IPS DF 4.7 (cell line): ENCODE results near the gene MEI4.
"Not testable (repeated sequence)": the region's sequence is repeated elsewhere in the genome, so short reads cannot be mapped to it uniquely, and the experiment has no call there.

Source experiments
- DNase-seq: peaks from one replicate; pipeline ENCODE4 v3.0.0-alpha.2; 2013; ENCODE audit warnings: low spot score; ENCODE audit errors: extremely low read depth

Gene MEI4

DNA sequence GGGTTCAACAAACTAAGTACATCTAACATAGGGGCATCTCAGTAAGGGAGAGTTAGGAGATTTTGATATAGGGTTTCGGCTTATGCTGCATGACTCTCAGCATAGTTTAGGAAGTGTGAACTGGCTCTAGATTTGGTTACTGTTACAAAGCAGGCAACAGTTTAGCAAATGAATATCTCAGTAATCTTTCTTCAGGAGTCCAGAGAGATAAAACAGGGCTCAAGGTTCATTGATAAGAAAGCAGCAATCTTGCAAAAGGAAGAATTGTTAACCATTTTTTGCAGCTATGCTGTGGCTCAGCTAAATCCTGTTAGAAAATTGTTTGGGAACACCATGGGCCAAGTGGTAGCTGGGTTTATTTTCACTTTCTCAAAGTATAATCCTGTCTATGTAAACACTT is 161.3 kb downstream of the MEI4 start:
- no peak for DNase-seq

DNA sequence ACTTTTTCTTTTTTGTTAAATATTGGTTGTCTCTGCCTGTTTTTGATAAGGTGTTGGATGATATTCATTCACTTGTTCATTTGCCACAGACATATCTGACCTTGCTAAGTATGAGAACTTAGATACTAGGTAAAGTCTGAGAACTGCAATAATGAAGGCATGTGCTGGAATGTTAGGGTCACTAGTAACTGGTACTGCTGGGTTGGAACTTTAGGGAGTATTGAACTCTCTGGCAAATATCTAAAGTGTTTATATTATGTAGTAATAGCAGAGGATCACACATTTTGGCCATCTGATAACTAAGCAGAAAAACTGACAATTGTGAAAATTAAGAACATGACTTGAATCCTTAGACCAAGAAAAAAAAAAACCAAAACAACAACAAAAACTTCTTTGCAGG is 162.7 kb downstream of the MEI4 start:
- DNase-seq = no peak

DNA sequence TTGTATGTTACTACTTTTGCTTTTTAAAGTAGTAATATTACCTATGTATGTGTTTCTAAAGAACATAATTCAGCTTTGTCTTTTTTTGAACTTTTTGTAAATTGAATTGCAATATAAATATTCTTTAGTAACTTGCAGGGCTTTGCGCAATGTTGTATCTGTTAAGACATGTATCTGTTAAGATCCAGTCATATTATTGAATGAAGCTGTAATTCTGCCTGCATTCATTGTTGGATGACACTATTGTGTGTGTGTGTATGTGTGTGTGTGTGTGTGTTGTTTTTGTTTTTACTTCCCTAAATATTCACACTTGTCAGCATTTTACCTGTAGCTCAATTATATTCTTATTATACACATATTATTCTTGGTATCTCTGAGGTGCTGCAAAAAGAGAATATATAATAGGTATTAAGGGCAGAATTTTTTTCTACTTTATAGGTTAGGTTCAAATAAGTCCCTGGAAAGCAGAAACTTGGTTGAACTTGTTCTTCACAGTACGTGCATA is 164.0 kb downstream of the MEI4 start:
- DNase-seq = no peak

DNA sequence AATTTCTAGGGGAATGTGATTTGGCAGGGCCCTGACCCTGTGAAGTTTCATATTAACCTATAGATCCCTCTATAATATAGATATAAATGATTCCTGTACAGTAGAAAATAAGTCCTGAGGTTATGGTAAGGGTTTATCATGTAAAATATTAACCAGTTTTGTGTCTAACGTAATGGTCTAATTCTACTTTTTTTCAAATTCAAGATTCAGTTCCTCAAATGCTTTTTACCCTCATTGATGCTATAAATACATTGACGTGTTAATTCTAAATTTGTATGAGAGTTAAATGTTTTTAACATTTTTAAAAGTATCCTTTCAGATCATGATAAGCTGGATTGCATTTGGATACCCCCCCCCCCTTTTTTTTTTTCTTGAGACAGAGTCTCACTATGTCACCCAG is 169.4 kb downstream of the MEI4 start:
- DNase-seq = no peak

DNA sequence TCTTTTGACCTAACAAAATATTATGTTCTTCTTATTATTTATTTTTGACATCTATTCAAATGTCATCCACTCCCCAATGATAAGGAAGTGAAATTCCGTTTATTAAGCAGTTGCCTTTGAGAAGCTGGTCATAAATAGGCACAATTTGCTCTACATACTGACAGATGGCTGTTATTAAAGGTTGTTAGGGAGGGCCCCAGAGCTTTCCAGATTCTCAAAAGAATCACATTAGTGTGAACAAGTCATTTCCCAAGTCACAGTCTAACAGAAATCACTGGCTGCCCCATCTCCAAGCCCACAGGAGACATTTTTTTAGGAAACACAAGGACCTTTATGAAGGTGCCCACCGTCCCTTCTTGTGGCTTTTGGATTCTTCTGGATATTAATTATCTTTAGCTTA is 172.4 kb downstream of the MEI4 start:
- DNase-seq = no peak

DNA sequence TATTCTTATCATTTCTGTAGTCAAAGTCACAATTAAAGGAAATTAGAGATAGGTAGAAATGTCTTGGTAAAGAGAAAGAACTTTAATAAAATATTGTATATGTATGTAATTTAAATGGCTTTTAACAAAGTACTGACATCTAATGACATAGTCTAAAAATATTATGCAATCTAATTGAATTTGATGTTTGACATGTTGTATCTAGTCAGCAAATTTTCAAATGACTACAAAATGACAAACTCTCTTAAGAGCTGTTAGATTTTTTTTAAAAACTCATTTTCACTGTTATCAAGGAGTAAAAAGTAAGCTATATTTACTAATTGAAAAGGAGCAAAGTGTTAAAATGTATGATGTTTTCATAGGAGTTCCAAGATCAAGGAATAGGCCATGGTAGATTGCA is 176.9 kb downstream of the MEI4 start:
- no peak for DNase-seq

DNA sequence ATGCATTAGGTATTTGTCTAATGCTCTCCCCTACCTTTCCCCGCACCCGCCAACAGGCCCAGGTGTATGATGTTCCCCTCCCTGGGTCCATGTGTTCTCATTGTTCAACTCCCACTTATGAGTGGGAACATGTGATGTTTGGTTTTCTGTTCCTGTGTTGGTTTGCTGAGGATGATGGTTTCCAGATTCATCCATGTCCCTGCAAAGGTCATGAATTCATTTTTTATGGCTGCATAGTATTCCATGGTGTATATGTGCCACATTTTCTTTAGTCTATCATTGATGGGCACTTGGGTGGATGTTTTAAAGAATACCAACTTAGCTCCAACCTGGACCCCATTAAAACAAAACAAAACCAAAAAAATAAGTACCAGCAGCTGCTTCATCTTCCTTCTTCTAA is 180.9 kb downstream of the MEI4 start:
- not testable (repeated sequence) for DNase-seq

DNA sequence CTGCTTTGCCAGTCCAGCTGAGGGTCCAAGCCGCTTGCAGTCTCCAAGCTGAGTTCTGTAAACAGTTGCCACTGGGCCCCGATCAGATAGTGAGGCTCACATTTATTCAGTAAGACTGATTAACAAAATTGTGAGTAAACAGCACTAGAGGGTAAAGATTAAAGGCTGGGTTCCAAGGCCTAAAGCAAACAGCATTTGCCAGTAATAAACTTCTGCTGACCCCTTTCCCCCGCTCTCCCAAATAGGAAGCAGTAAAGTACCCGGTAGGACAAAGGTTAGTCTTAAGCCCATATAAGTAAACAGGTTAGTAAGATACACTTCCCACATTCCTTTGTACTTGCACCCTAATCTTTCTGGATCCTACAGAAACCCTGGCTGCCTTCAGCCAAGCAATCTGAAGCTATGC is 181.8 kb downstream of the MEI4 start:
- no peak for DNase-seq

DNA sequence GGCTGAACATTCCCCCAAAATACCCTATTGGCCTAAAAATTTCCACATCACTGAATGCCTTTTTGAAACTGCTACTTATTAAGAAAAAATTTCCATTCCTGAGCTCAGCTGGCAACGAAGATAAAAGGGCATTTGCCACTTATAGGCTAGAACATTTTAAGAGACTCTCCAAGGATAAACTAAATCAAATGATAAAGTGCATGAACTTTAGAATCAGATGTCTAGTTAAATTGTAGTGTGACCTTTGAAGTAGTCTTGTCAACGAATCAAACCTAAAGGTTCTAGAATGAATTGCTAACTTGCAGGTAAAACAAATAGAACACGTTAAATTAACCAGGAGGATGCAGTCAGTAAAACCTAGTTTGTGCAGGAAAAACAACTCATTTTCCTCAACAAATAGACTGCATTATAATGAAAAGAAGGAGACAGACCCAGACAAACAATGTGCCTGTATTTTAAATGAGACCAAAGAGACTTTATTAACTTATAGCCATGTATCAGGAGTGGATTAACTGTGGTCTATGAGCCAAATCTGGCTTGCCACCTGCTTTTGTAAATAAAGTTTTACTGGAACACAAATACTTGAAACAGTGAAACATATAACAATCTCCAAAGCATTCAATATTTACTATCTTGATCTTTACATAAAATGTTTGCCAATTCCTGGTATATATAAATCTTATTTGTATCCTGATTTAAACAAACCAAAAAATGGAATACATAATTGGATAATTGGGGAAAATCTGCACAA is 184.4 kb downstream of the MEI4 start:
- no peak for DNase-seq

DNA sequence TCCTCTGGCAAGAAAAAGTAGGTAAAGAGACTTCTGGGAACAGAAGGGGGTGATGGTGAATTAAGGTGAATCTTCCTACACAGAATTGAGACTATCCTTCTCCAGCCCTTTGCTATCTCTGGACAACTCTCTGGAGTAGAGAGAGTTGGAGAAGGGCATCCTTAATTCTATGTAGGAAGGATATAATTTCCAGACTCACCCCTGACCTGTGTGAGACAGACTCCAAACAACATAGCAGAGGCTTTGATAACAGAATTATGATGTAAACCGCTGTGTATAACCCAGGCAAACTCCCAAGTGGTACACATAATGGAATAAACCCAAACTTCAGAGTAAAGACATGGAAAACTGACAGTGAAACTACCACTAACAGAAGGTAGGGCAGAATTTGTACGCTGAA is 186.5 kb downstream of the MEI4 start:
- no peak for DNase-seq

DNA sequence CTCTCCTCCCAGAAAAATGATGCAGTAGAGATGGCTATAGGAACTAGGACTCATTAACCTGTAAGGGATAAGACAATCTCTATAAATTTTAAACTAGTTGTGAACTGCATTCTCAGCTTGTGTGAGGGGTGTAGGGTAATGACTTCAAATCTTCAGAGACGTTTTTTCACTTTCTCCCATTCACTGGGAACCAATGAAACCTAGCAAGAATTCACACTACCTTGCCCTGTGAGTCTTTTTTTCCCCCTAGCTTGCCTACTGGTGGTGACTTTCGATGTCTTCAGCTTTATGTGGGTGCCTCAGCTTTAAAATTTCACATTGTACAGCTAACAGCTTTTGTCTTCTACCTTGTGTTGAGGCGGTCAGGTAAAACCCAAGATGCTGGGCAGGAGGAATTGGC is 192.0 kb downstream of the MEI4 start:
- no peak for DNase-seq

DNA sequence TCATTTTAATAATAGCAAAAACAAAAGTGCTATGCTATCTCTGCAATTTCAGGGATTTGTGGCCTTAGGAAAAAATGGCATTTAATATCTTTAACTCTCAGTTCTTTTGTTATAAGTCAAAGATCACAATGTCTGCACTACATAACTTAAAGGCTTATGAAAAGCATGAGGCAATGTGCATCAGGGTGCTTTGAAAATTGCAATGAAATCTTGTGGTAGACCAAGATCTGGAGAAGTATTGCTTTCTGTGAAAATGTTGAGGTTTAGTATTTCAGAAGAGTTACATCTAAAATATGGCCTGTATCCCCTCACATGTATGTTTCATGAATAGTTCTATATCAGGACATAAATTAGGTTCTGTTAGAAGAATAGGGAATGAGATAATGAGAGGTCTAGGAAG is 200.6 kb downstream of the MEI4 start:
- no peak for DNase-seq

DNA sequence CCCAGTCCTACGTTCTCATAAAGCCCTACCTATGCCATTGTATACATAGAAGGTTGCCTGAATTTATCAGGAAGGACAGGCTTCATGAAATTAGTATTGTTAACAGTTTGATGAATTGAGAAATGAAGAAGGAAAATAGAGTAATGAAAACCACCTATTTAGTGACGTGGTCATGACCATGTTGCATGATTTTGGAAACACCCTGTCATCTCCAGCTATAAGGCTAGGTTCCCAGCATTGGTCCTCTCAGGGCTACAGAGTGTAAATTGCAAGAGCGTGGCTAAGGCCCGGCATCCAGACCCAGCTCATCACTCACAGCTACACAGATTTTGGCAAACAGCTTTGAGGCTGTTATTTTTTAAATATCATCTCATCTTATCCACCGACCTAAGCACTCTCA is 203.6 kb downstream of the MEI4 start:
- DNase-seq = no peak

DNA sequence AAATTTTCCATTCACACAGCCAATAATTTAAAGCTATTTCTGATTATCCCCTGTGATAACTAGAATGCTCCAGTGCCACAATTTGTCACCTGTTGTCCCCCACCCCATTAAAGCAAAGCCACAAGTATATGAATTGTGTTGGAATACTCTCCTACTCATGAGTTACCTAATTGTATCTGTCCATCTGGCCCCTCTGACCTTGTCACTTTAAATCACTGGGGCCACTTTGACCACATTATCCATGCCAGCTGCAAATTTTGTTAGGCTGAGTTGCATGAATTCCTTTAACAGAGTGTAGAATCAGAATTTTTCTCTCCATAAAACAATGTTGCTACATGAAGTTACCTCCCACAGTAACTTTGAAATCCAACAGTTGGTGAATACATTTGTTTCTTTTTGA is 204.6 kb downstream of the MEI4 start:
- DNase-seq = no peak

DNA sequence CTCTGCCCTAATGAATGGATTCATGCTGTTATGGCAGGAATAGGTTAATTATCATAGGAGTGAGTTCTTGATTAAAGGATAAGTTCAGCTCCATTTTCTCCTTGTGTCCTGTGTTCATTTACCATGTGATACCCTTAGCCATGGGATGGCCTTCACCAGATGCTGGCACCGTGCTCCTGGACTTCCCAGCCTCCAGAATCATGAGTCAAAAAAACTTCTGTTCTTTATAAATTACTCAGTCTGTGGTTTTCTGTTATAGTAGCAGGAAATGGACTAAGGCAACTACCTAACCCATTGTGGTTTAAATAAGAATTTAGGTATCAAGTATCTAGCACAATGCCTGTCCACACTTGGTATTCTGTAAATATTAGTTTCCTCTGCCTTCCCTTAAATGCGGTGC is 223.5 kb downstream of the MEI4 start:
- DNase-seq = no peak

DNA sequence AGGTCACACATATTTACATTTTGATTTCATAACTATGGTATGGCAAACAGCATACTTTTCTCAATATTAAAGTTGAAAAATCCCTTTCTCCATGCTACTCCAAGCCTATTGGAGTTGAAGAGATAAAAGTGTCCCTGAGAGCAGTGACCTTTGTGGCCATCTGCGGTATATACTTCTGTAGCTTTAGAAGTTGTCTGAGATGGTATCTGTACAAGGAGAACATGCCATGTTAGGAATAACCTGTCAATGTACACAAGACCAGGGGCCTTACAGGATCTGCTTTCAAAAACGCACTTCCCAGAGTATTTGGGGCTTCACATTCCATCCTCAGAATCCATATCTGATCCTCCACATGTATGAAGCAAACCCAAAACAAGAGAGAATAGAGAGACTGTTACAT is 226.7 kb downstream of the MEI4 start:
- no peak for DNase-seq

DNA sequence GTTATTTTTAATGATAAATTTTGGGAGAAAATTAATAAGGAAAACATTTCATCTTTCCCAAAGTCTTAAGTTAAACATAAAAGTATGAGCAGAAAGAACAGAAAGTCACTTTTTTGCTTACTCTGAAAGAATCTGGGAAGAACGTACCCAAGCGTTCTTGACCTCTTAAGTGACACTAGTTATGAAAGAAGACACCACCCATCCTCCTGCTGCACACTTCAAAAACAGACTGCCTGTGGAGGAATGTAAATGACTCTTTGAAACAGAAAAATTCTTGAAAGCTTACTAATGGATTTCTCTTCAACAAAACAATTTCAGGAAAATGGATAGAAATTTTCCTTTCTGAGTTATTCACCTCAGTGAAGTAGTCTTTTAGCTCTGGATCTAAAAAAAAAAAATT is 227.7 kb downstream of the MEI4 start:
- DNase-seq = no peak

DNA sequence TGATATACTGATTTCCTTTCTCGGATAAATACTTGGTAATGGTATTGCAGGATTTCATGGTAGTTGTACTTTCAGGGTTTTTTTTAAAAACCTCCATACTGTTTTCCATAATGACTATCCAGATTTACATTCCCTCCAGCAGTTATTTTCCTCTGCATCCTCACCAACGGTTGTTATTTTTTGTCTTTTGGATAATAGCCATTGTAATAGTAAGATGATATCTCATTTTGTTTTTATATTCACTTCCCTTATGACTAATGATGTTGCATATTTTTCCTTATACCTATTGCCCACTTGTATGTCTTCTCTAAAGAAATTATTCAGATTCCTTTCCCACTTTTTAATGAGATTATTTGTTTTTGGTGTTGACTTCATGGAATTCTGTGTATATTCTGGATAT is 231.0 kb downstream of the MEI4 start:
- no peak for DNase-seq

DNA sequence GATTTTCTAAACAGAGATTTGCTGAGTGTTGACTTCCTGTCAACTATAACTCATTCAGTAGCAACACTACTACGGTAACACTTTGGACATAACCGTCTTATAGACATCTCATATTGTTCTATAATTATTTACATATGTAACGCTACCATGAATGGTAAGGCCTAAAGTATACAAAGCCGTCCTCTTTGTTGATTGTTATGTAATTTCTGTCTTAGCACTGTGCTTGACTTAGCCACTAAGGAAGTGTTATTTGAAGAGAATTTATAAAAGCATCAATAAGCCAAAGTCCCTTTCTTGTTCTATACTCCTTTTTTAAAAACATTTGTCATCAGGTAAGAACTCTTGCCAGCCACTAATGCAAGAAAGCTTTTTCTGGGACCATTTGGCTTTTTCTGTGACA is 240.6 kb downstream of the MEI4 start:
- no peak for DNase-seq

DNA sequence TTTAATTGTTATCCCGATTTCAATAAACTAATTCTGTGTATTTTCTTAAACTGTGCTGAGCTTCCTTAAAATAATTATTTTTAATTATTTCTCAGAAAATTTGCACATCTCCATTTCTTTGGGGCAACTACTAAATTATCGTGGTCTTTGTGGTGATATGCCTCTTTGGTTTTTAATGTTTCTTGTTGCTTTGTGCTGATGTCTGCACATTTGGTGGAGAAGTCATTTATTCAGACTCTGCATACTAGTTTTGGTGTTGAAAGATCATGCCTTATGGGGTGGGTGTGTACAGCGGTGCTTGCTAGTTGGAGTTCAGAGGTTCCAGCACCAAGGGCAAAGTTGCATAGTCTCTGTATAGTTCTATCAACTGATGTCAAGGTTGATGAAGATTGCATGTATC is 253.2 kb downstream of the MEI4 start:
- DNase-seq = no peak

DNA sequence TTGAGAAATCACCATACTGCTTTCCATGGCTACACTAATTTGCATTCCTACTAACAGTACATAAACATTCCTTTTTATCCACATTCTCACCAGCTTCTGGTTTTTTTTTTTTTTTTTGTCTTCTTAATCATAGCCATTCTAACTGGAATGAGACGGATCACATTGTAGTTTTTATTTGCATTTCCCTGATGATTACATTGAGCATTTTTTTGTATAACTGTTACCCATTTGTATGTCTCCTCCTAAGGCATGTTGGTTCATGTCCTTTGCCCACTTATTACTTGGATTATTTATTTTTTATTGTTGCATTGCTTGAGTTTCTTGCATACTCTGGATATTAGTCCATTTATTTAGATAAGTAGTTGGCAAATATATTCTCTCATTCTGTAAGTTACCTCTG is 258.0 kb downstream of the MEI4 start:
- no peak for DNase-seq

DNA sequence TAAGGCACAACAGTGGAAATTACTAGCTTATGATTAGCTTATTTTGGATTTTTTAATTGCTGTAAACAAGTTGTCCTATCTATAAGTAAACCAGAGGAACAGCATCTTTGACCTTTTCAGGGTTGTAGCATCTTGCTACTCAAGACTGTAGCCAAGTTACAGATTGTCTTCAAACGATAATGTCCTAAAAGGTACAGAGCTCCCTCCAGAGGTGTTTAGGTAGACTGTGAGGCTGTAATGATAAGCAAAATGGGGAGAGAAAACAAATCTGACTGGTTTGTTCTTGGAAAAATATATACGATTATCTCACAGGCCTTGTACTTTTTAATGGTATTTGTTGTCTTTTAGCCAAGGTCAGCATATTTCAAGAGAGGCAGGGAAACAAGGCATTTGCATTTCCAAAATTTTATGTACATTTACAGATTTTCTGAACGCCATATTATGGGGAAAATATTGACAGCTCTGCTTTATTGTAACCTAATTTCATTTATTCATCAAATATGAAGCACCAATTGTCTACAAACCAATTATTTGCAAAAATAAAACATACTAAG is 273.4 kb downstream of the MEI4 start:
- peak; percentile 11 for DNase-seq

DNA sequence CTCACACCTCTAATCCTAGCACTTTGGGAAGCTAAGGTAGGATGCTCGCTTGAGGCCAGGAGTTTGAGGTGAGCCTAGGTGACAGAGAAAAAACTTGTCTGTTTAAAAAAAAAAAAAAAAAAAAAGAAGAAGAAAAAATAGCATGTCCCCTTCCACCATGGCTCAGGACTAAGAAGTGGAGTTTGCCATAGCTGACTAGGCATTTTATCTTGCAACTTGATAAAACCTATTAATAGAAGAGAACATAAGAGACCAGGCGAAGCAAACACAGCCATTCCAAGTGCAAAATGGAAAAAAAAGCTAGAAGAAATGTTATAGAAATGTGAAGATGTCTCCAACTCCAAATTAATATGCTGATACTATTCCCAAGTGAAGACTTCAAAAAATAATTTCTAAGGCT is 277.5 kb downstream of the MEI4 start:
- no peak for DNase-seq
